GM06990 (cell line): ENCODE measurements around the gene OR6J1.
"Not testable (repeated sequence)": the region's sequence is repeated elsewhere in the genome, so short reads cannot be mapped to it uniquely, and the experiment has no call there.

Experiments used
- DNase-seq: peaks from one replicate; pipeline ENCODE4 v3.0.0-alpha.2; 2011; ENCODE audit not compliant: insufficient read length; ENCODE audit errors: extremely low read depth
- H3K27me3 ChIP-seq: replicated peaks from 2 replicates; pipeline ENCODE4 v1.6.0; 2011; ENCODE audit warnings: low read length; ENCODE audit not compliant: control insufficient read depth, insufficient read depth
- H3K36me3 ChIP-seq: 2 replicates; pipeline ENCODE4 v1.5.1; 2011; ENCODE audit warnings: low read length; ENCODE audit not compliant: control insufficient read depth, insufficient read depth
- H3K4me3 ChIP-seq: replicated peaks from 2 replicates; pipeline ENCODE4 v1.5.1; 2011; ENCODE audit warnings: low read depth, mild to moderate bottlenecking, control low read depth, low read length
- CTCF ChIP-seq: IDR thresholded peaks from 2 replicates; pipeline ENCODE4 v1.5.1; 2011; ENCODE audit warnings: low read length, control low read depth, mild to moderate bottlenecking, inconsistent platforms; ENCODE audit not compliant: insufficient read depth, poor library complexity, severe bottlenecking

OR6J1 gene

GRCh38 chr14:22650046-22650739 is 6.0 kb upstream of the OR6J1 start:
- Histone ChIP-seq H3K27me3 (no peaks in the 10 kb centered on the region), H3K4me3 (no peak overlapping the region), H3K36me3 (no peaks in the 10 kb centered on the region)
- TF ChIP-seq CTCF: no peak
- no peak for DNase-seq

- DNase-seq: no peak
- Histone ChIP-seq H3K27me3 (no peaks in the 10 kb centered on the region), H3K36me3 (no peaks in the 10 kb centered on the region), H3K4me3 (no peak overlapping the region)
- no peak for TF ChIP-seq CTCF
Observed at GRCh38 chr14:22648506-22648905, 4.4 kb upstream of the OR6J1 start.

GRCh38 chr14:22646570-22647254 is 2.6 kb upstream of the OR6J1 start:
- Histone ChIP-seq H3K4me3 (no peak overlapping the region), H3K36me3 (no peaks in the 10 kb centered on the region), H3K27me3 (no peaks in the 10 kb centered on the region)
- no peak for TF ChIP-seq CTCF
- DNase-seq: no peak

- Histone ChIP-seq H3K27me3 (no peaks in the 10 kb centered on the region), H3K4me3 (no peak overlapping the region), H3K36me3 (no peaks in the 10 kb centered on the region)
- no peak for TF ChIP-seq CTCF
- no peak for DNase-seq
Observed at GRCh38 chr14:22641846-22642245, 2.3 kb downstream of the OR6J1 start.

- no peak for TF ChIP-seq CTCF
- Histone ChIP-seq H3K4me3 (no peak overlapping the region), H3K36me3 (no peaks in the 10 kb centered on the region), H3K27me3 (no peaks in the 10 kb centered on the region)
- DNase-seq: no peak
Observed at GRCh38 chr14:22640192-22640591, 4.0 kb downstream of the OR6J1 start.

- not testable (repeated sequence) for H3K36me3 ChIP-seq, H3K4me3 ChIP-seq, H3K27me3 ChIP-seq, DNase-seq
Observed at GRCh38 chr14:22635980-22636379, 8.2 kb downstream of the OR6J1 start.
